Fibroblast of lung (primary cell): Measurements from ENCODE around the gene COL4A1. TPM values are rescaled to one million over a fixed set of nuclear protein-coding genes. Genes with fewer than 3 reads are reported as not detected.

Source experiments
- DNase-seq, 2 donors: peaks; one replicate each; pipeline versions ENCODE4 v3.0.0 to v3.0.0-alpha.2; 2010; ENCODE audit warnings: low read depth in 2 of 2
- H2AFZ ChIP-seq: 2 replicates; pipeline ENCODE4 v1.5.1; 2012; ENCODE audit warnings: low read length, control low read depth, inconsistent platforms
- H3K27ac ChIP-seq: 2 replicates; pipeline ENCODE4 v1.5.1; 2011; ENCODE audit warnings: low read length, control low read depth; ENCODE audit not compliant: insufficient read depth
- H3K27me3 ChIP-seq: 2 replicates; pipeline ENCODE4 v1.5.1; 2011; ENCODE audit warnings: mild to moderate bottlenecking, low read length; ENCODE audit not compliant: control insufficient read depth, insufficient read depth
- H3K36me3 ChIP-seq: 2 replicates; pipeline ENCODE4 v1.5.1; 2011; ENCODE audit warnings: low read length; ENCODE audit not compliant: control insufficient read depth, insufficient read depth
- H3K4me1 ChIP-seq: 2 replicates; pipeline ENCODE4 v1.5.1; 2011; ENCODE audit warnings: low read length; ENCODE audit not compliant: control insufficient read depth, insufficient read depth; ENCODE audit errors: extremely low read depth
- H3K4me2 ChIP-seq: 2 replicates; pipeline ENCODE4 v1.5.1; 2011; ENCODE audit warnings: low read length, control low read depth; ENCODE audit not compliant: insufficient read depth; ENCODE audit errors: extremely low read depth
- H3K4me3 ChIP-seq, 4 experiments: fragments of 200-600 bp in 1 of 4; sonication (generic) in 1 of 4; replicated peaks in 1 of 4; 2 replicates each; pipeline ENCODE4 v1.5.1; 2011 to 2016; ENCODE audit warnings: low read length in 4 of 4, low read depth in 3 of 4, mild to moderate bottlenecking in 3 of 4, control low read depth in 2 of 4, inconsistent platforms in 1 of 4, mixed read lengths in 1 of 4; ENCODE audit not compliant: insufficient read depth in 1 of 4; ENCODE audit errors: control extremely low read depth in 1 of 4
- H3K79me2 ChIP-seq: 2 replicates; pipeline ENCODE4 v1.5.1; 2012; ENCODE audit warnings: mild to moderate bottlenecking, low read length, inconsistent platforms; ENCODE audit not compliant: control insufficient read depth, insufficient read depth
- H3K9ac ChIP-seq: 2 replicates; pipeline ENCODE4 v1.5.1; 2011; ENCODE audit warnings: mild to moderate bottlenecking, low read length, control low read depth; ENCODE audit not compliant: insufficient read depth
- H3K9me3 ChIP-seq: 2 replicates; pipeline ENCODE4 v1.5.1; 2012; ENCODE audit warnings: low read depth, low read length; ENCODE audit not compliant: control insufficient read depth, insufficient read depth
- H4K20me1 ChIP-seq: 2 replicates; pipeline ENCODE4 v1.5.1; 2011; ENCODE audit warnings: low read length; ENCODE audit not compliant: control insufficient read depth, insufficient read depth; ENCODE audit errors: extremely low read depth
- EZH2 ChIP-seq: IDR thresholded peaks from 2 replicates; pipeline ENCODE4 v1.5.1; 2012; ENCODE audit warnings: low read length, control low read depth, mild to moderate bottlenecking; ENCODE audit errors: missing control alignments
- polyA plus RNA-seq, 2 donors: library from polyadenylated mRNA; depleted of rRNA in 1 of 2; stranded (reverse) in 1 of 2; unstranded in 1 of 2; fragments of >200 nt; gene quantifications; 2 replicates each; pipeline ENCODE4 v1.2.1, GENCODE V29; 2011 to 2012; ENCODE audit warnings: missing spikeins in 1 of 2
- total RNA-seq: library from RNA; depleted of rRNA; stranded (reverse); fragments of >200 nt; gene quantifications from 2 replicates; pipeline ENCODE4 v1.2.1, GENCODE V29; 2014
- TF ChIP-seq, protein P1 (sequence below), 2 donors: IDR thresholded peaks in 1 of 2; conservative IDR thresholded peaks in 1 of 2; 1 replicate in 1 of 2; 2 replicates in 1 of 2; pipeline ENCODE4 v1.5.1; 2011 to 2012; ENCODE audit warnings: low read length in 2 of 2, control low read depth in 1 of 2, inconsistent platforms in 1 of 2, low read depth in 1 of 2, mild to moderate bottlenecking in 1 of 2

The COL4A1 gene
- total and polyA plus RNA-seq, 2 donors (not counting 1 experiment from before 2014, with no cell fraction given), result 34.0 to 607 TPM

DNA sequence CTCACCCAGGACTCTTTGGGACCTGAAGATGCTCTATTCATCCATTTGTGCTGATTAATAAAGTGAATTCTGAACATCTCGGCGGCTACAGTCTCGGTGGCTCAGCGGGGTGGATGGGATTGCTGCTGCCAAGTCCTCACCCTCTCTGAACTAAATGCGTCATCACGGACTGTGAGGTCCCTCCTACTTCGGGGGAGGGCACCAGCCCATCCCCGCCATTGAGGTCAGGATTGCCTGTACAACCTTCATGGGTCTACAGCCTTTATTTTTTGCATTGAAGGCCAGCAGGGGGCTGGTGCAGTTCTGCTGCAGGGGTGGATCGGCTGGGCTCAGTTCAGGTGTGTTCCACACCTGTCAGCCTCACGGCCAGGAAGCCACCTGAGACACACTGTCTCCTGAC lies 181.8 kb downstream of the COL4A1 start:
- H3K36me3 ChIP-seq, result no peaks in the 10 kb centered on the region
- H3K27ac ChIP-seq, result no peak overlapping the region
- peak in 1 of 2 donors; percentile 64 for DNase-seq
- TF ChIP-seq, protein P1, sequence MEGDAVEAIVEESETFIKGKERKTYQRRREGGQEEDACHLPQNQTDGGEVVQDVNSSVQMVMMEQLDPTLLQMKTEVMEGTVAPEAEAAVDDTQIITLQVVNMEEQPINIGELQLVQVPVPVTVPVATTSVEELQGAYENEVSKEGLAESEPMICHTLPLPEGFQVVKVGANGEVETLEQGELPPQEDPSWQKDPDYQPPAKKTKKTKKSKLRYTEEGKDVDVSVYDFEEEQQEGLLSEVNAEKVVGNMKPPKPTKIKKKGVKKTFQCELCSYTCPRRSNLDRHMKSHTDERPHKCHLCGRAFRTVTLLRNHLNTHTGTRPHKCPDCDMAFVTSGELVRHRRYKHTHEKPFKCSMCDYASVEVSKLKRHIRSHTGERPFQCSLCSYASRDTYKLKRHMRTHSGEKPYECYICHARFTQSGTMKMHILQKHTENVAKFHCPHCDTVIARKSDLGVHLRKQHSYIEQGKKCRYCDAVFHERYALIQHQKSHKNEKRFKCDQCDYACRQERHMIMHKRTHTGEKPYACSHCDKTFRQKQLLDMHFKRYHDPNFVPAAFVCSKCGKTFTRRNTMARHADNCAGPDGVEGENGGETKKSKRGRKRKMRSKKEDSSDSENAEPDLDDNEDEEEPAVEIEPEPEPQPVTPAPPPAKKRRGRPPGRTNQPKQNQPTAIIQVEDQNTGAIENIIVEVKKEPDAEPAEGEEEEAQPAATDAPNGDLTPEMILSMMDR (conservative IDR thresholded peaks at IDR 0.05 in 1 of 2, IDR thresholded peaks at IDR 0.05 in 1 of 2; ENCODE audit: low read depth in 1 of 2, low read length in 2 of 2), result no peak
- TF ChIP-seq EZH2, result no peak
- peaks cover 15% of the 10 kb centered on the region for H3K4me1 ChIP-seq
- no peak overlapping the region for H3K4me3 ChIP-seq
- H3K27me3 ChIP-seq, result no peaks in the 10 kb centered on the region
- H4K20me1 ChIP-seq, result no peaks in the 10 kb centered on the region
- no peaks in the 10 kb centered on the region for H3K9me3 ChIP-seq
- no peak overlapping the region for H3K4me2 ChIP-seq
- no peaks in the 10 kb centered on the region for H3K79me2 ChIP-seq
- H3K9ac ChIP-seq, result no peak overlapping the region
- no peak overlapping the region for H2AFZ ChIP-seq

DNA sequence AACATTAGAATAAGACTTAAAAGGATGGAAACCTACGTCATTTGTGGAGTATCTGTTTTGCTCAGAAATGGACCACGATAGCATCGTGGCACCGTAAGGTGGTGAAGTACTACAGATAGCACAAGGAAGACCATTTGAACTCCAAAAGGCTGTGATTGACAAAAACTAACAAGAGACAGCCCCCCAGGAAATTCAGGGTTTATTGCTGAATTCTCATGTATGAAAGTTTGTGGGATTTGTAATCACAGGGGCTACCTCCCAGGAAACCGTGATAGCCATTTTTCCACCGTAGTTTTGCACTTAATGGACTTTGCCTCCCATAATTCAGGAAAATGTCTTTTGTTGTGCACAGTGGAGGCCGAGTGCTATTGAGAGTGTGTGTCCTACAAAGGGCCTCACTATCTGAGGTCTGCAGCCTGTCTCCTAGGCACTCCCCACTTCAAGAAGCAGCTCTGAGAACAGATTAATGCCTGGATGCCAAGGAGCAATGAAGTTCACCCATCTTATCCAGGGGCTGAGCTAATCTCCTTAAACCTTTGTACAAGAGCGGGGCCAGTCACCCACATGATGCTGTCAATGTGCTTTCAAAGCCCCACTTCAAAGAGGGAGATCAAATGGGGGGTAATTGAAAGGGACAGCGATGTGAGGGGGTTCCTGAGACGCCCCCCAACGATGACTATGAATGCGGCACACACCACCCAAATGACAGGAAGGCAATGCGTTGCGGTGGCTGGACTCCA lies 182.6 kb downstream of the COL4A1 start:
- H3K4me3 ChIP-seq, result no peak overlapping the region
- H3K79me2 ChIP-seq, result no peaks in the 10 kb centered on the region
- no peaks in the 10 kb centered on the region for H3K27me3 ChIP-seq
- TF ChIP-seq, protein P1 (conservative IDR thresholded peaks at IDR 0.05 in 1 of 2, IDR thresholded peaks at IDR 0.05 in 1 of 2; ENCODE audit: low read depth in 1 of 2, low read length in 2 of 2), result no peak
- no peak for TF ChIP-seq EZH2
- no peak for DNase-seq
- H3K4me2 ChIP-seq, result no peak overlapping the region
- H3K9ac ChIP-seq, result no peak overlapping the region
- no peaks in the 10 kb centered on the region for H3K36me3 ChIP-seq
- H3K27ac ChIP-seq, result no peak overlapping the region
- no peak overlapping the region for H2AFZ ChIP-seq
- H3K9me3 ChIP-seq, result no peaks in the 10 kb centered on the region
- H4K20me1 ChIP-seq, result no peaks in the 10 kb centered on the region
- H3K4me1 ChIP-seq, result peaks cover 15% of the 10 kb centered on the region

DNA sequence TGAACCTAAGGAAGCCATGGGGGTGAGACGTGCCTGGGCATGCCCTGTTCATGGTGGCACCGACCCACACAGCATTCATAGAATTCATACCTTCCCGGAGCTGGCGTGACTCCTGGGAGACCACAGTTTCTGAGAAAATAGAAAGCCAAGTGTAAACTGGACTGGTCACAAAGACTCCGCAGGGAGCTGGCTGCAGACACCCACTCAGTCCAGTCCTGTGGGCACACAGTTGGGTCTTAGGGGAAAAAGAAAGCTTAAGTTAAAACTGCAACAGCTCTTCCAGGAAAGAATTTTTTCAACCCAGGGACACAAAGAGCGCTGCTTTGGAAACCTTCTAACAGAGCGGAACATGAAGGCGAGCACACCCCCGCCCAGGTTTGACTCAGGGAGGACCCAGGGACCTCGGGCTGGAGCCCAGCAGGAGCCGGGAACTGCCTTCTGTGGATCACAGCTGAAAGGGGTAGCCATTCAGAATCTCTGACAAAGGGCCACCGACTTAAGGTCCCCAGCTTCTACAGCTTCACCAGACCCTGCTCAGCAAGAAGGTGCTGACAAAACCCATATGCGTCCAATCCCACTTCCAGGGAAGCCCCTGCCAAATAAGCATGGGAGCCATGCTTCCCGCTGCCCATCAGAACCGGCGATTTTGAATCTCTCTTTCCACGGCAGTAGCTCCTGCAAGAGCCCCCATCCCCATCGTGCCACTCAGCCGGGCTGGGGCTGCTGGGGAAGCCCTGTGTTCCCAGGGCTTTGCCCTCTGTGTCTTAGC lies 183.7 kb downstream of the COL4A1 start:
- no peak overlapping the region for H2AFZ ChIP-seq
- H3K36me3 ChIP-seq, result no peaks in the 10 kb centered on the region
- H3K27me3 ChIP-seq, result no peaks in the 10 kb centered on the region
- TF ChIP-seq EZH2, result no peak
- TF ChIP-seq, protein P1 (conservative IDR thresholded peaks at IDR 0.05 in 1 of 2, IDR thresholded peaks at IDR 0.05 in 1 of 2; ENCODE audit: low read depth in 1 of 2, low read length in 2 of 2), result no peak
- H3K4me1 ChIP-seq, result peaks cover 15% of the 10 kb centered on the region
- H3K27ac ChIP-seq, result no peak overlapping the region
- H3K9me3 ChIP-seq, result no peaks in the 10 kb centered on the region
- no peak overlapping the region for H3K4me3 ChIP-seq
- no peaks in the 10 kb centered on the region for H3K79me2 ChIP-seq
- DNase-seq, result peak in 1 of 2 donors; percentile 75
- no peaks in the 10 kb centered on the region for H4K20me1 ChIP-seq
- no peak overlapping the region for H3K4me2 ChIP-seq
- H3K9ac ChIP-seq, result no peak overlapping the region
